HCT116 (cell line): ENCODE measurements around the gene ADGRL3.

Experiments
- CEBPB ChIP-seq: IDR thresholded peaks from 2 replicates; pipeline ENCODE4 v1.6.1; 2012; ENCODE audit warnings: low read depth
- ELF1 ChIP-seq: IDR thresholded peaks from 2 replicates; pipeline ENCODE4 v1.6.1; 2012; ENCODE audit warnings: low read depth, borderline replicate concordance
- EZH2 ChIP-seq: fragments of 200-600 bp; sonication (generic); IDR thresholded peaks from 2 replicates; pipeline ENCODE4 v1.6.1; 2017; ENCODE audit warnings: antibody characterized with exemption, mixed run types
- EZH2phosphoT487 ChIP-seq: fragments of 200-600 bp; IDR thresholded peaks from 2 replicates; pipeline ENCODE4 v1.6.1; 2018; ENCODE audit warnings: antibody characterized with exemption, borderline replicate concordance
- JUND ChIP-seq: IDR thresholded peaks from 2 replicates; pipeline ENCODE4 v1.6.1; 2012
- POLR2A ChIP-seq: IDR thresholded peaks from 2 replicates; pipeline ENCODE4 v1.7.0; 2011; ENCODE audit warnings: borderline replicate concordance; ENCODE audit not compliant: insufficient read depth, insufficient read length; ENCODE audit errors: extremely low read depth
- POLR2AphosphoS5 ChIP-seq: IDR thresholded peaks from 2 replicates; pipeline ENCODE4 v1.6.1; 2011; ENCODE audit warnings: mild to moderate bottlenecking, low read depth, low read length, moderate library complexity
- RAD21 ChIP-seq: IDR thresholded peaks from 2 replicates; pipeline ENCODE4 v1.6.1; 2012; ENCODE audit warnings: low read depth, mild to moderate bottlenecking
- SIN3A ChIP-seq: IDR thresholded peaks from 2 replicates; pipeline ENCODE4 v1.6.1; 2012; ENCODE audit warnings: low read depth
- YY1 ChIP-seq: IDR thresholded peaks from 2 replicates; pipeline ENCODE4 v1.6.1; 2011; ENCODE audit warnings: low read length, low read depth, moderate library complexity, mild to moderate bottlenecking; ENCODE audit not compliant: insufficient replicate concordance; ENCODE audit errors: extremely low read depth
- ZFX ChIP-seq: fragments of 450-650 bp; IDR thresholded peaks from 2 replicates; pipeline ENCODE4 v1.6.1; 2017
- TF ChIP-seq, protein P1 (sequence below), 3 experiments: fragments of 200-600 bp in 1 of 3; sonication (generic) in 1 of 3; IDR thresholded peaks in 2 of 3; conservative IDR thresholded peaks in 1 of 3; 2 replicates each; pipeline ENCODE4 v1.5.1; 2012 to 2017; ENCODE audit warnings: low read depth in 2 of 3, low read length in 2 of 3, antibody characterized with exemption in 1 of 3, borderline replicate concordance in 1 of 3, control low read depth in 1 of 3, mild to moderate bottlenecking in 1 of 3, mixed read lengths in 1 of 3, mixed run types in 1 of 3, moderate library complexity in 1 of 3; ENCODE audit not compliant: insufficient read depth in 1 of 3
- TF ChIP-seq, protein P2 (sequence below): IDR thresholded peaks from 2 replicates; pipeline ENCODE4 v1.6.1; 2012; ENCODE audit warnings: low read depth

DNA sequence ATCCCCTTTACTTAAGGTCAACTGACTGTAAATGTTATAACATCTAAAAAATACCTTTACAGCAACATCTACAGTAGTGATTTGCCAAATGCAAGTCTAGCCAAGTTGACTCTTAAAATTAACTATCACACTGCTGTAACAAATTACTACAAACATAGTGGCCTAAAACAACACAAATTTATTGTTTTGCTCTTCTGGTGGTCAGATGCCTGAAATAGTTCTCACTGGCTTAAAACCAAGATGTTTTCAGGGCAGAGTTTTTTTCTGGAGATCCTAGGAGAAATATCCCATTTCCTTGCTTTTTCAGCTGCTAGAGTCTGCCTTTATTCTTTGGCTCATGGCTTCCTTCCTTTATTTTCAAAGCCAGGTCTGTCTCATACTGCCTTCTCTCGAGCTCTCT lies 120.5 kb downstream of the ADGRL3 start:
- TF ChIP-seq RAD21 (no peak), CEBPB (no peak), YY1 (no peak), JUND (no peak), POLR2AphosphoS5 (no peak), POLR2A (no peak), EZH2phosphoT487 (no peak), EZH2 (no peak), ZFX (no peak), SIN3A (no peak), ELF1 (no peak)
- TF ChIP-seq, protein P1, sequence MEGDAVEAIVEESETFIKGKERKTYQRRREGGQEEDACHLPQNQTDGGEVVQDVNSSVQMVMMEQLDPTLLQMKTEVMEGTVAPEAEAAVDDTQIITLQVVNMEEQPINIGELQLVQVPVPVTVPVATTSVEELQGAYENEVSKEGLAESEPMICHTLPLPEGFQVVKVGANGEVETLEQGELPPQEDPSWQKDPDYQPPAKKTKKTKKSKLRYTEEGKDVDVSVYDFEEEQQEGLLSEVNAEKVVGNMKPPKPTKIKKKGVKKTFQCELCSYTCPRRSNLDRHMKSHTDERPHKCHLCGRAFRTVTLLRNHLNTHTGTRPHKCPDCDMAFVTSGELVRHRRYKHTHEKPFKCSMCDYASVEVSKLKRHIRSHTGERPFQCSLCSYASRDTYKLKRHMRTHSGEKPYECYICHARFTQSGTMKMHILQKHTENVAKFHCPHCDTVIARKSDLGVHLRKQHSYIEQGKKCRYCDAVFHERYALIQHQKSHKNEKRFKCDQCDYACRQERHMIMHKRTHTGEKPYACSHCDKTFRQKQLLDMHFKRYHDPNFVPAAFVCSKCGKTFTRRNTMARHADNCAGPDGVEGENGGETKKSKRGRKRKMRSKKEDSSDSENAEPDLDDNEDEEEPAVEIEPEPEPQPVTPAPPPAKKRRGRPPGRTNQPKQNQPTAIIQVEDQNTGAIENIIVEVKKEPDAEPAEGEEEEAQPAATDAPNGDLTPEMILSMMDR (IDR thresholded peaks at IDR 0.05 in 2 of 3, conservative IDR thresholded peaks at IDR 0.05 in 1 of 3; ENCODE audit: borderline replicate concordance in 1 of 3, insufficient read depth in 1 of 3, low read depth in 2 of 3, low read length in 2 of 3) = no peak
- TF ChIP-seq, protein P2, sequence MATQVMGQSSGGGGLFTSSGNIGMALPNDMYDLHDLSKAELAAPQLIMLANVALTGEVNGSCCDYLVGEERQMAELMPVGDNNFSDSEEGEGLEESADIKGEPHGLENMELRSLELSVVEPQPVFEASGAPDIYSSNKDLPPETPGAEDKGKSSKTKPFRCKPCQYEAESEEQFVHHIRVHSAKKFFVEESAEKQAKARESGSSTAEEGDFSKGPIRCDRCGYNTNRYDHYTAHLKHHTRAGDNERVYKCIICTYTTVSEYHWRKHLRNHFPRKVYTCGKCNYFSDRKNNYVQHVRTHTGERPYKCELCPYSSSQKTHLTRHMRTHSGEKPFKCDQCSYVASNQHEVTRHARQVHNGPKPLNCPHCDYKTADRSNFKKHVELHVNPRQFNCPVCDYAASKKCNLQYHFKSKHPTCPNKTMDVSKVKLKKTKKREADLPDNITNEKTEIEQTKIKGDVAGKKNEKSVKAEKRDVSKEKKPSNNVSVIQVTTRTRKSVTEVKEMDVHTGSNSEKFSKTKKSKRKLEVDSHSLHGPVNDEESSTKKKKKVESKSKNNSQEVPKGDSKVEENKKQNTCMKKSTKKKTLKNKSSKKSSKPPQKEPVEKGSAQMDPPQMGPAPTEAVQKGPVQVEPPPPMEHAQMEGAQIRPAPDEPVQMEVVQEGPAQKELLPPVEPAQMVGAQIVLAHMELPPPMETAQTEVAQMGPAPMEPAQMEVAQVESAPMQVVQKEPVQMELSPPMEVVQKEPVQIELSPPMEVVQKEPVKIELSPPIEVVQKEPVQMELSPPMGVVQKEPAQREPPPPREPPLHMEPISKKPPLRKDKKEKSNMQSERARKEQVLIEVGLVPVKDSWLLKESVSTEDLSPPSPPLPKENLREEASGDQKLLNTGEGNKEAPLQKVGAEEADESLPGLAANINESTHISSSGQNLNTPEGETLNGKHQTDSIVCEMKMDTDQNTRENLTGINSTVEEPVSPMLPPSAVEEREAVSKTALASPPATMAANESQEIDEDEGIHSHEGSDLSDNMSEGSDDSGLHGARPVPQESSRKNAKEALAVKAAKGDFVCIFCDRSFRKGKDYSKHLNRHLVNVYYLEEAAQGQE = no peak
